ENCODE data around the gene ADARB2. TPM values are rescaled to one million over a fixed set of nuclear protein-coding genes. Genes with fewer than 3 reads are reported as not detected.

Gene ADARB2
- total and polyA plus RNA-seq, 7 donors = 0.05 to 0.39 (median 0.15) TPM; not detected in 2

GRCh38 chr10:1381339-1381738, 356.0 kb downstream of the ADARB2 start:
- Histone ChIP-seq H3K36me3 (ENCODE audit: insufficient read depth in 1 of 2, low read depth in 1 of 2) (no peaks in the 10 kb centered on the region), H3K4me1 (no peaks in the 10 kb centered on the region), H3K4me3 (no peak overlapping the region), H3K9me3 (no peaks in the 10 kb centered on the region), H3K27ac (no peak overlapping the region), H3K27me3 (ENCODE audit: insufficient read depth in 3 of 3, low read length in 2 of 3) (peaks cover 0 to 29% (median 2%) of the 10 kb centered on the region in 3 donors)
- 67 to 73% (median 68%) methylated on average over 5 of the region's 5 CpGs for WGBS, 3 donors
- no peak for ATAC-seq
- TF ChIP-seq, protein P1, sequence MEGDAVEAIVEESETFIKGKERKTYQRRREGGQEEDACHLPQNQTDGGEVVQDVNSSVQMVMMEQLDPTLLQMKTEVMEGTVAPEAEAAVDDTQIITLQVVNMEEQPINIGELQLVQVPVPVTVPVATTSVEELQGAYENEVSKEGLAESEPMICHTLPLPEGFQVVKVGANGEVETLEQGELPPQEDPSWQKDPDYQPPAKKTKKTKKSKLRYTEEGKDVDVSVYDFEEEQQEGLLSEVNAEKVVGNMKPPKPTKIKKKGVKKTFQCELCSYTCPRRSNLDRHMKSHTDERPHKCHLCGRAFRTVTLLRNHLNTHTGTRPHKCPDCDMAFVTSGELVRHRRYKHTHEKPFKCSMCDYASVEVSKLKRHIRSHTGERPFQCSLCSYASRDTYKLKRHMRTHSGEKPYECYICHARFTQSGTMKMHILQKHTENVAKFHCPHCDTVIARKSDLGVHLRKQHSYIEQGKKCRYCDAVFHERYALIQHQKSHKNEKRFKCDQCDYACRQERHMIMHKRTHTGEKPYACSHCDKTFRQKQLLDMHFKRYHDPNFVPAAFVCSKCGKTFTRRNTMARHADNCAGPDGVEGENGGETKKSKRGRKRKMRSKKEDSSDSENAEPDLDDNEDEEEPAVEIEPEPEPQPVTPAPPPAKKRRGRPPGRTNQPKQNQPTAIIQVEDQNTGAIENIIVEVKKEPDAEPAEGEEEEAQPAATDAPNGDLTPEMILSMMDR (IDR thresholded peaks at IDR 0.05) = no peak
- intact Hi-C loops (cut with DNase I) = no loop called here
- DNase-seq = no peak

GRCh38 chr10:1380088-1380671, 357.1 kb downstream of the ADARB2 start:
- 22 to 28% (median 26%) methylated on average over 16 of the region's 16 CpGs for WGBS, 3 donors

DNA sequence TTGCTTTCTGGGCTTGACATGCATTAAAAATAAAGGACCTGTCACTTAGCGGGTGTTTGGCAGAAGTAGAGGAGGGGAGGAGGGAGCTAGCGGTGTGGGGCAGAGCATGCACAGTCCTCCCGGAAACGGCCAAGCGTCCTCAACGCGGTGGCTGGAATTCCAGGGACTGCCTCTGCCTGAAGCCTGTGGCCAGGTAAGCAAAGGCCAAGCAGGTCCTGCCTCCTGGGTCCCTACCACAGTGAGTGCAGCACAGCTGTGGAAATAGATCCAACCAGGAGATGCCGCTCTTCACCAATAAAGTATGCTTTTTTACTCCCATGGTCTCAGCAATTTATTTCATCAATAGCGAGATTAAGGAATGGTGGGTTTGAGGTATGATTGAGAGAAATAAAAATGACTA, 357.7 kb downstream of the ADARB2 start:
- H3K27me3 ChIP-seq (ENCODE audit: insufficient read depth in 3 of 3, low read length in 2 of 3) = peaks cover 0 to 29% (median under 1%) of the 10 kb centered on the region in 3 donors

More at GRCh38 chr10:1380088-1380671, 357.1 kb downstream of the ADARB2 start:
- Histone ChIP-seq H3K9me3 (no peaks in the 10 kb centered on the region), H3K36me3 (ENCODE audit: insufficient read depth in 1 of 2, low read depth in 1 of 2) (no peaks in the 10 kb centered on the region), H3K4me3 (no peak overlapping the region), H3K27me3 (ENCODE audit: insufficient read depth in 3 of 3, low read length in 2 of 3) (peaks cover 0 to 29% (median 2%) of the 10 kb centered on the region in 3 donors), H3K4me1 (no peaks in the 10 kb centered on the region), H3K27ac (no peak overlapping the region)
- no peak for ATAC-seq
- TF ChIP-seq, protein P1 (IDR thresholded peaks at IDR 0.05) = no peak
- DNase-seq = no peak
- intact Hi-C loops (cut with DNase I) = no loop called here

DNA sequence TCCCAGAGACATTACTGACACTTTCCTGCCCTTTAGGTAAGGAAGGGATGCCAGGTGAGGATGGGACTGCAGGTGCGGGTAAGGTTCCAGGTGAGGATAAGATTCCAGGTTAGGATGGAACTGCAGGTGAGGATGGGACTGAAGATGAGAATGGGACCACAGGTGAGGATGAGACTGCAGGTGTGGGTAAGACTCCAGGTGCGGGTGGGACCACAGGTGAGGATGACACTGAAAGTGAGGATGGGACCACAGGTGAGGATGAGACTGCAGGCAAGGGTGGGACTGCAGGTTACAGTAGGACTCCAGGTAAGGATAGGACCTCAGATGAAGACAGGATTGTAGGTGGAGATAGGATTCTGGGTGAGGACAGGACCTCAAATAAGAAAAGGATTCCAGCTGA, 358.9 kb downstream of the ADARB2 start:
- ATAC-seq = no peak
- Histone ChIP-seq H3K27me3 (ENCODE audit: insufficient read depth in 3 of 3, low read length in 2 of 3) (peaks cover 0 to 23% (median 0%) of the 10 kb centered on the region in 3 donors), H3K27ac (no peak overlapping the region), H3K4me1 (no peaks in the 10 kb centered on the region), H3K9me3 (no peaks in the 10 kb centered on the region), H3K36me3 (ENCODE audit: insufficient read depth in 1 of 2, low read depth in 1 of 2) (no peaks in the 10 kb centered on the region), H3K4me3 (no peak overlapping the region)
- TF ChIP-seq, protein P1 (IDR thresholded peaks at IDR 0.05) = no peak
- DNase-seq = no peak
- intact Hi-C loops (cut with DNase I) = no loop called here
- WGBS, 3 donors = 95 to 98% (median 96%) methylated on average over 2 of the region's 2 CpGs

More for the DNA sequence above, 357.7 kb downstream of the ADARB2 start:
- DNase-seq (no peak), ATAC-seq (no peak)
- no peak overlapping the region for H3K4me3 ChIP-seq
- no peaks in the 10 kb centered on the region for H3K9me3 ChIP-seq
- WGBS, 3 donors = 50 to 57% (median 52%) methylated on average over 9 of the region's 9 CpGs
- H3K27ac ChIP-seq = no peak overlapping the region
- H3K36me3 ChIP-seq (ENCODE audit: insufficient read depth in 1 of 2, low read depth in 1 of 2) = no peaks in the 10 kb centered on the region
- no peaks in the 10 kb centered on the region for H3K4me1 ChIP-seq
- intact Hi-C loops (cut with DNase I) = no loop called here
- TF ChIP-seq, protein P1 (IDR thresholded peaks at IDR 0.05) = no peak
